ENCODE data around the gene NKAPD1. TPM values are rescaled to one million over a fixed set of nuclear protein-coding genes. Genes with fewer than 3 reads are reported as not detected.
"Not testable (repeated sequence)": the region's sequence is repeated elsewhere in the genome, so short reads cannot be mapped to it uniquely, and the experiment has no call there.

NKAPD1 gene
- 10 to 100 TPM; 23.7 to 45.3 TPM for total RNA-seq

GRCh38 chr11:112073941-112074811 lies at the start of gene NKAPD1, which contains the start of gene PIH1D2:
Gene NKAPD1, plus strand, starts transcription at chr11:112074299. Its CDS starts 1,276 bp downstream, at chr11:112075575.
Gene PIH1D2, minus strand, starts transcription at chr11:112074017. Its CDS starts 843 bp downstream, at chr11:112073174.
- POLR2A ChIA-PET = interaction anchor here (0.6 to 0.7 kb wide), 2 partner anchors 9 to 135 kb away, joined by 3 read pairs; no protein-coding TSS in a partner anchor

GRCh38 chr11:112024773-112025678 lies 49.1 kb upstream of the NKAPD1 start, which contains the start of gene DLAT:
Gene DLAT, plus strand, starts transcription at chr11:112025408. Its CDS starts 65 bp downstream, at chr11:112025473.
- no peaks in the 10 kb centered on the region for H3K27me3 Mint-ChIP-seq
- POLR2A ChIA-PET = no interaction called here
- peak within 1 kb of the TSS; percentile 100 for H3K27ac Mint-ChIP-seq
- H3K36me3 Mint-ChIP-seq (ENCODE audit: low read depth) = peaks cover 22% of the 10 kb centered on the region
- H3K4me3 Mint-ChIP-seq = peak within 1 kb of the TSS; percentile 96
- DNase-seq (peak; percentile 93), ATAC-seq (peak; percentile 90)
- CTCF ChIA-PET = interaction anchor here (0.7 kb wide), 1 partner anchor 87 kb away, joined by 3 read pairs; no protein-coding TSS in a partner anchor
- intact Hi-C loops (cut with DNase I, micrococcal nuclease) = loop anchor here (1.0 to 5.0 kb wide), 13 partner anchors 47 to 202 kb away; partner anchors contain the start of genes ALG9 (in 2 of the 2), CFAP68 (in 2 of the 2), FDXACB1 (in 2 of the 2) and NKAPD1 (in 2 of the 2)
- peaks cover 19% of the 10 kb centered on the region for H3K4me1 Mint-ChIP-seq
- H3K9me3 Mint-ChIP-seq (ENCODE audit: low read depth) = no peaks in the 10 kb centered on the region

More at GRCh38 chr11:112073941-112074811, at the start of gene NKAPD1, which contains the start of gene PIH1D2:
- H3K4me1 Mint-ChIP-seq = peaks cover 26% of the 10 kb centered on the region
- peak; percentile 86 for DNase-seq
- no peaks in the 10 kb centered on the region for H3K9me3 Mint-ChIP-seq (ENCODE audit: low read depth)
- H3K27me3 Mint-ChIP-seq = peaks cover 11% of the 10 kb centered on the region
- peak; percentile 92 for ATAC-seq
- peaks cover 25% of the 10 kb centered on the region for H3K36me3 Mint-ChIP-seq (ENCODE audit: low read depth)
- peak within 1 kb of the TSS; percentile 94 for H3K4me3 Mint-ChIP-seq
- CTCF ChIA-PET = interaction anchor here (0.6 to 1.2 kb wide), 4 partner anchors 8 to 535 kb away, joined by 3 read pairs; no protein-coding TSS in a partner anchor
- intact Hi-C loops (cut with DNase I, micrococcal nuclease) = loop anchor here (1.0 to 5.0 kb wide), 10 partner anchors 8 to 203 kb away; partner anchors contain the start of genes ALG9 (in 2 of the 2), DLAT (in 2 of the 2), SDHD (in 2 of the 2) and TIMM8B (in 2 of the 2)
- peak within 1 kb of the TSS; percentile 93 for H3K27ac Mint-ChIP-seq

GRCh38 chr11:112025707-112026106 lies 48.4 kb upstream of the NKAPD1 start:
- ATAC-seq (peak; percentile 1), DNase-seq (no peak)
- Mint-ChIP-seq H3K27me3 (no peaks in the 10 kb centered on the region), H3K9me3 (ENCODE audit: low read depth) (no peaks in the 10 kb centered on the region), H3K27ac (peak overlapping the region; percentile 100), H3K4me1 (peaks cover 19% of the 10 kb centered on the region), H3K36me3 (ENCODE audit: low read depth) (peaks cover 26% of the 10 kb centered on the region), H3K4me3 (peak overlapping the region; percentile 96)
- POLR2A ChIA-PET = interaction anchor here (0.6 kb wide), 1 partner anchor 155 kb away, joined by 3 read pairs; no protein-coding TSS in a partner anchor
- intact Hi-C loops (cut with DNase I, micrococcal nuclease) = loop anchor here (1.0 to 5.0 kb wide), 12 partner anchors 47 to 155 kb away; partner anchors contain the start of genes ALG9 (in 2 of the 2), CFAP68 (in 2 of the 2), FDXACB1 (in 2 of the 2) and NKAPD1 (in 2 of the 2)
- CTCF ChIA-PET = interaction anchor here (0.6 to 0.7 kb wide), 3 partner anchors 19 to 147 kb away, joined by 3 to 5 read pairs (median 3); partner anchors contain the start of gene FDXACB1

- H3K27me3 Mint-ChIP-seq; H3K4me3 Mint-ChIP-seq; DNase-seq; POLR2A ChIA-PET; H3K9me3 Mint-ChIP-seq (ENCODE audit: low read depth); H3K27ac Mint-ChIP-seq; ATAC-seq; CTCF ChIA-PET: not testable (repeated sequence)
- Mint-ChIP-seq H3K4me1 (peaks cover 19% of the 10 kb centered on the region), H3K36me3 (ENCODE audit: low read depth) (peaks cover 26% of the 10 kb centered on the region)
- intact Hi-C loops (cut with DNase I, micrococcal nuclease) = loop anchor here in 1 of 2 experiments (5.0 kb wide), 1 partner anchor 45 kb away; the partner anchor contains the start of genes NKAPD1 and PIH1D2
Measured at GRCh38 chr11:112026784-112027410, 47.2 kb upstream of the NKAPD1 start.

GRCh38 chr11:112029460-112029859 lies 44.6 kb upstream of the NKAPD1 start:
- no peaks in the 10 kb centered on the region for H3K27me3 Mint-ChIP-seq
- H3K27ac Mint-ChIP-seq = no peak overlapping the region
- no peak overlapping the region for H3K4me3 Mint-ChIP-seq
- intact Hi-C loops (cut with DNase I, micrococcal nuclease) = loop anchor here in 1 of 2 experiments (5.0 kb wide), 1 partner anchor 43 kb away; the partner anchor contains the start of genes NKAPD1 and PIH1D2
- no peak for DNase-seq
- ChIA-PET POLR2A (no interaction called here), CTCF (interaction anchor here (0.5 kb wide), 1 partner anchor 253 kb away, joined by 3 read pairs; no protein-coding TSS in a partner anchor)
- H3K9me3 Mint-ChIP-seq (ENCODE audit: low read depth) = no peaks in the 10 kb centered on the region
- H3K36me3 Mint-ChIP-seq (ENCODE audit: low read depth) = peaks cover 34% of the 10 kb centered on the region
- ATAC-seq = no peak
- peaks cover 7% of the 10 kb centered on the region for H3K4me1 Mint-ChIP-seq

- Mint-ChIP-seq H3K9me3 (ENCODE audit: low read depth) (no peaks in the 10 kb centered on the region), H3K27me3 (no peaks in the 10 kb centered on the region), H3K27ac (no peak overlapping the region), H3K4me3 (no peak overlapping the region), H3K36me3 (ENCODE audit: low read depth) (peaks cover 44% of the 10 kb centered on the region), H3K4me1 (no peaks in the 10 kb centered on the region)
- CTCF ChIA-PET = no interaction called here
- POLR2A ChIA-PET = no interaction called here
- intact Hi-C loops (cut with DNase I, micrococcal nuclease) = no loop called here
- ATAC-seq = no peak
- no peak for DNase-seq
Measured at GRCh38 chr11:112033902-112034301, 40.2 kb upstream of the NKAPD1 start.

GRCh38 chr11:112037527-112037926 lies 36.6 kb upstream of the NKAPD1 start:
- CTCF ChIA-PET = no interaction called here
- intact Hi-C loops (cut with DNase I, micrococcal nuclease) = no loop called here

GRCh38 chr11:112042161-112042960 lies 31.7 kb upstream of the NKAPD1 start:
- POLR2A ChIA-PET = no interaction called here

More at GRCh38 chr11:112037527-112037926, 36.6 kb upstream of the NKAPD1 start:
- H3K36me3 Mint-ChIP-seq (ENCODE audit: low read depth) = peaks cover 55% of the 10 kb centered on the region
- no peak for DNase-seq
- no peak overlapping the region for H3K27ac Mint-ChIP-seq
- POLR2A ChIA-PET = no interaction called here
- H3K27me3 Mint-ChIP-seq = no peaks in the 10 kb centered on the region
- H3K9me3 Mint-ChIP-seq (ENCODE audit: low read depth) = no peaks in the 10 kb centered on the region
- no peak for ATAC-seq
- peaks cover 9% of the 10 kb centered on the region for H3K4me1 Mint-ChIP-seq
- no peak overlapping the region for H3K4me3 Mint-ChIP-seq

GRCh38 chr11:112042961-112043304 lies 31.2 kb upstream of the NKAPD1 start:
- intact Hi-C loops (cut with DNase I, micrococcal nuclease) = no loop called here
- no peak overlapping the region for H3K4me3 Mint-ChIP-seq
- H3K36me3 Mint-ChIP-seq (ENCODE audit: low read depth) = peaks cover 64% of the 10 kb centered on the region
- no peaks in the 10 kb centered on the region for H3K27me3 Mint-ChIP-seq
- ATAC-seq (no peak), DNase-seq (no peak)
- no peak overlapping the region for H3K27ac Mint-ChIP-seq
- CTCF ChIA-PET = no interaction called here
- H3K4me1 Mint-ChIP-seq = peaks cover 13% of the 10 kb centered on the region
- no peaks in the 10 kb centered on the region for H3K9me3 Mint-ChIP-seq (ENCODE audit: low read depth)
- POLR2A ChIA-PET = no interaction called here

More at GRCh38 chr11:112042161-112042960, 31.7 kb upstream of the NKAPD1 start:
- DNase-seq (no peak), ATAC-seq (no peak)
- CTCF ChIA-PET = no interaction called here
- intact Hi-C loops (cut with DNase I, micrococcal nuclease) = no loop called here
- H3K27ac Mint-ChIP-seq = peak overlapping the region; percentile 31
- H3K4me1 Mint-ChIP-seq = peaks cover 12% of the 10 kb centered on the region
- peaks cover 63% of the 10 kb centered on the region for H3K36me3 Mint-ChIP-seq (ENCODE audit: low read depth)
- H3K4me3 Mint-ChIP-seq = no peak overlapping the region
- H3K27me3 Mint-ChIP-seq = no peaks in the 10 kb centered on the region
- H3K9me3 Mint-ChIP-seq (ENCODE audit: low read depth) = no peaks in the 10 kb centered on the region

- Mint-ChIP-seq H3K36me3 (ENCODE audit: low read depth) (peaks cover 70% of the 10 kb centered on the region), H3K4me1 (peaks cover 30% of the 10 kb centered on the region), H3K9me3 (ENCODE audit: low read depth) (no peaks in the 10 kb centered on the region), H3K4me3 (no peak overlapping the region), H3K27ac (no peak overlapping the region), H3K27me3 (no peaks in the 10 kb centered on the region)
- DNase-seq (no peak), ATAC-seq (no peak)
- POLR2A ChIA-PET = no interaction called here
- CTCF ChIA-PET = interaction anchor here (0.7 to 1.6 kb wide), 4 partner anchors 9 to 110 kb away, joined by 3 to 4 read pairs (median 3); no protein-coding TSS in a partner anchor
- intact Hi-C loops (cut with DNase I, micrococcal nuclease) = no loop called here
Measured at GRCh38 chr11:112044961-112045360, 29.1 kb upstream of the NKAPD1 start.

Data from activated CD4-positive, alpha-beta T cell treated with anti-CD3 and anti-CD28 coated beads for 36 hours (primary cell).